Testis (tissue), 2 donors: Measurements from ENCODE around the gene GPR157.

Experiments
- CTCF ChIP-seq, 3 experiments: fragments of 450-650 bp in 2 of 3; fragments of 200-600 bp in 1 of 3; sonication (generic) in 1 of 3; IDR thresholded peaks; one replicate each; pipeline ENCODE4 v1.5.1; 2016 to 2019; ENCODE audit warnings: antibody characterized with exemption in 3 of 3, mild to moderate bottlenecking in 2 of 3, moderate library complexity in 1 of 3
- POLR2A ChIP-seq: fragments of 450-650 bp; IDR thresholded peaks from one replicate; pipeline ENCODE4 v1.6.1; 2017; ENCODE audit warnings: antibody characterized with exemption, mild to moderate bottlenecking, moderate library complexity

- TF ChIP-seq CTCF (IDR thresholded peaks at IDR 0.05) (no peak), POLR2A (no peak)
Measured at GRCh38 chr1:9052272-9053049, 76.4 kb downstream of the GPR157 start.
